GM12891 (cell line): ENCODE results near the gene GFPT1.

Source experiments
- PAX5 ChIP-seq: IDR thresholded peaks from 2 replicates; pipeline ENCODE4 v1.6.1; 2011; ENCODE audit warnings: low read length, moderate library complexity, mild to moderate bottlenecking; ENCODE audit not compliant: insufficient read depth, severe bottlenecking
- POLR2A ChIP-seq: IDR thresholded peaks from 2 replicates; pipeline ENCODE4 v1.6.1; 2011; ENCODE audit warnings: low read depth, low read length, control low read depth
- POLR2AphosphoS5 ChIP-seq: IDR thresholded peaks from 2 replicates; pipeline ENCODE4 v1.6.1; 2011; ENCODE audit warnings: low read depth, low read length, control low read depth
- POU2F2 ChIP-seq: IDR thresholded peaks from 2 replicates; pipeline ENCODE4 v1.6.1; 2011; ENCODE audit warnings: low read depth, mild to moderate bottlenecking, control low read depth, low read length, moderate library complexity
- SPI1 ChIP-seq: IDR thresholded peaks from 2 replicates; pipeline ENCODE4 v1.6.1; 2011; ENCODE audit warnings: low read depth, low read length, control low read depth
- TAF1 ChIP-seq: IDR thresholded peaks from 2 replicates; pipeline ENCODE4 v1.6.1; 2011; ENCODE audit warnings: low read depth, low read length, control low read depth

DNA sequence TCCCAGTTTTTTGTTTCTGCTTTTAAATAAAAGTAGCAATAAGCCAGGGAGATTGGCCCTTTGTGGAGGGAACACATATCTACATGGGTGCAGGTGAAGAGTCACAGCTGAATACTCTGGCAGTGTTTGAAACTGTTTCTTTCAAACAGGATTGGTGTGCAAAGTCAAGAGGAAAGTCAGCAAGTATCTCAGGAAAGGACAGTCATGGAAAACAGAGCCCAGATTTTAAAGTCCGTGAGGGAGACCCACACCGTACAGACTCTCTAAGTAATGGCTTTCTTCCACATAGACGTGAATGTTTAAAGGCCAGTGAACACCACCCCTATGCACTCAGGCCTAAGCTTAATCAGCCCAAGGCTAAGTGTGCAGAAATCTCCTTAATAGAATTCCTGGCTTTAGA is 95.3 kb downstream of the GFPT1 start:
- TF ChIP-seq POU2F2 (no peak), POLR2A (no peak), TAF1 (no peak), PAX5 (no peak), POLR2AphosphoS5 (no peak), SPI1 (no peak)
